Erythroblast (primary cell): ENCODE data around the gene NPM1.

Experiments
- GATA1 ChIP-seq: IDR thresholded peaks from 2 replicates; pipeline ENCODE4 v1.6.1; 2011; ENCODE audit warnings: low read depth, mild to moderate bottlenecking, control low read depth, low read length, moderate library complexity
- POLR2A ChIP-seq: IDR thresholded peaks from 2 replicates; pipeline ENCODE4 v1.6.1; 2011; ENCODE audit warnings: mild to moderate bottlenecking, low read length

GRCh38 chr5:171386861-171387344, 746 bp upstream of the NPM1 start:
- TF ChIP-seq POLR2A = no peak
- TF ChIP-seq GATA1 = no peak
